Osteocyte (in vitro differentiated cells): ENCODE results near the gene L3MBTL2. TPM values are rescaled to one million over a fixed set of nuclear protein-coding genes. Genes with fewer than 3 reads are reported as not detected.
"Not testable (repeated sequence)": the region's sequence is repeated elsewhere in the genome, so short reads cannot be mapped to it uniquely, and the experiment has no call there.

Experiments
- DNase-seq: peaks from one replicate; pipeline ENCODE4 v3.0.0; 2021; ENCODE audit warnings: mixed read lengths; ENCODE audit not compliant: unreplicated experiment; ENCODE audit errors: extremely low spot score
- H3K27ac Mint-ChIP-seq: one replicate; pipeline ENCODE4 v1.8.0; 2021; ENCODE audit warnings: mild to moderate bottlenecking, mixed read lengths; ENCODE audit not compliant: unreplicated experiment
- H3K27me3 Mint-ChIP-seq: one replicate; pipeline ENCODE4 v1.8.0; 2021; ENCODE audit warnings: mixed read lengths; ENCODE audit not compliant: unreplicated experiment
- H3K36me3 Mint-ChIP-seq: one replicate; pipeline ENCODE4 v1.8.0; 2021; ENCODE audit warnings: mixed read lengths; ENCODE audit not compliant: unreplicated experiment
- H3K4me1 Mint-ChIP-seq: one replicate; pipeline ENCODE4 v1.8.0; 2021; ENCODE audit warnings: mixed read lengths; ENCODE audit not compliant: unreplicated experiment
- H3K4me3 Mint-ChIP-seq: one replicate; pipeline ENCODE4 v1.8.0; 2021; ENCODE audit warnings: mild to moderate bottlenecking, moderate library complexity, mixed read lengths; ENCODE audit not compliant: unreplicated experiment
- H3K9me3 Mint-ChIP-seq: one replicate; pipeline ENCODE4 v1.8.0; 2021; ENCODE audit warnings: mixed read lengths; ENCODE audit not compliant: unreplicated experiment
- CTCF ChIP-seq: fragments of 200-600 bp; sonication (generic); IDR thresholded peaks from 2 replicates; pipeline ENCODE4 v1.5.0; 2021; ENCODE audit warnings: antibody characterized with exemption, mild to moderate bottlenecking, moderate library complexity
- total RNA-seq: library from RNA; stranded (reverse); gene quantifications from 2 replicates; pipeline ENCODE4 v1.2.1, GENCODE V29; 2021

The L3MBTL2 gene
- total RNA-seq, 1 donor from 2014 or later: 25.9 TPM

GRCh38 chr22:41254230-41254629 lies 49.1 kb downstream of the L3MBTL2 start:
- no peaks in the 10 kb centered on the region for H3K27me3 Mint-ChIP-seq
- H3K27ac Mint-ChIP-seq: no peak overlapping the region
- TF ChIP-seq CTCF: no peak
- peaks cover 14% of the 10 kb centered on the region for H3K4me1 Mint-ChIP-seq
- no peak for DNase-seq
- H3K36me3 Mint-ChIP-seq: peaks cover 26% of the 10 kb centered on the region
- no peaks in the 10 kb centered on the region for H3K9me3 Mint-ChIP-seq
- no peak overlapping the region for H3K4me3 Mint-ChIP-seq

GRCh38 chr22:41256254-41257253 lies 51.4 kb downstream of the L3MBTL2 start:
- Mint-ChIP-seq H3K4me3 (no peak overlapping the region), H3K4me1 (peaks cover 14% of the 10 kb centered on the region), H3K36me3 (peaks cover 18% of the 10 kb centered on the region), H3K27me3 (no peaks in the 10 kb centered on the region), H3K9me3 (no peaks in the 10 kb centered on the region), H3K27ac (peak overlapping the region; percentile 75)
- DNase-seq: no peak
- no peak for TF ChIP-seq CTCF

DNA sequence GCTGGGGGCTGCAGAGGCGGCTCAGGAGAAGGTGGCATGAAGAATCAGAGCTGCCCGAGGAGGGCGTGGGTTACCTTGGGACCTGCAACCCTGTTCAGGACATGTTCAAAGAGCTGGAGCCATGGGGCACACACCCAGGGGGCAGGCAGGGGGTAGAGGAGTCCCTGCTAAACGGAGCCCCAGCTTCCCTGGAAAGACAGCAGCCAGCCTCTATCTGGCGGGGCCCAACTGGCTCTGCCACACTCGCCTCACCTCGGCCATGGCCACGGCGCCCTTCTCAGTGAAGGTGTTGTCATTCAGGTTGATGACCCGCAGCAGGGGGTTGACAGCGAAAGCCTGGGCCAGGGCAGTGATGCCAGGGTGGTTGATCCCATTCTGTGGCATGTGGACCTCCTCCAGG lies 52.6 kb downstream of the L3MBTL2 start:
- no peak for TF ChIP-seq CTCF
- peaks cover 14% of the 10 kb centered on the region for H3K4me1 Mint-ChIP-seq
- no peaks in the 10 kb centered on the region for H3K9me3 Mint-ChIP-seq
- peak overlapping the region; percentile 75 for H3K27ac Mint-ChIP-seq
- no peak overlapping the region for H3K4me3 Mint-ChIP-seq
- peaks cover 19% of the 10 kb centered on the region for H3K36me3 Mint-ChIP-seq
- H3K27me3 Mint-ChIP-seq: no peaks in the 10 kb centered on the region
- no peak for DNase-seq

GRCh38 chr22:41259756-41260155 lies 54.6 kb downstream of the L3MBTL2 start:
- not testable (repeated sequence) for DNase-seq, H3K27me3 Mint-ChIP-seq, H3K27ac Mint-ChIP-seq, H3K4me3 Mint-ChIP-seq, H3K9me3 Mint-ChIP-seq
- peaks cover 14% of the 10 kb centered on the region for H3K4me1 Mint-ChIP-seq
- H3K36me3 Mint-ChIP-seq: peaks cover 23% of the 10 kb centered on the region

DNA sequence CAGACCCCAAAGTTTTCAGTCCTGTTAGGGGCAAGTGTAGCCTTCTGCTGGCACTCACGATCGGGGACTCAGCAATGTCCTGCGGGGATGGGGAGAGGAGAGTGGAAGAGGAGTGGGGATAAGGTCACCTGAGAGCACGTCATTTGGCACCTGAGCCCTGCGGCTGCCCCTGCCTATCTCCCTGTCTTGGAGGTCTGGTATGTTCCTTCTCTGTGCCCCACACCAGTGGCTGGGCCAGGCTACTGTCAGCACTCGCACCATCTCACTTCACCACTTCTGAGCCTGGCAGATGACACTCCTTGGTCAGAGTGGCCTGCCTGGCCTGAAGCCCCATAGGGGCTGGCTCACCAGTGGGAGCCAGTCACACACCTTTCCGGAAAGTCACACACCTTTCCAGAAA lies 55.8 kb downstream of the L3MBTL2 start:
- H3K27me3 Mint-ChIP-seq: no peaks in the 10 kb centered on the region
- peaks cover 20% of the 10 kb centered on the region for H3K36me3 Mint-ChIP-seq
- H3K4me1 Mint-ChIP-seq: peaks cover 14% of the 10 kb centered on the region
- DNase-seq: no peak
- H3K27ac Mint-ChIP-seq: no peak overlapping the region
- no peaks in the 10 kb centered on the region for H3K9me3 Mint-ChIP-seq
- TF ChIP-seq CTCF: no peak
- no peak overlapping the region for H3K4me3 Mint-ChIP-seq
